Inferior parietal cortex (tissue), 1 donor: ENCODE results near the gene HINT2.

ENCODE experiments used
- DNase-seq: peaks from one replicate; pipeline ENCODE4 v3.0.0-alpha.2; 2016; ENCODE audit errors: extremely low spot score

The HINT2 gene

DNA sequence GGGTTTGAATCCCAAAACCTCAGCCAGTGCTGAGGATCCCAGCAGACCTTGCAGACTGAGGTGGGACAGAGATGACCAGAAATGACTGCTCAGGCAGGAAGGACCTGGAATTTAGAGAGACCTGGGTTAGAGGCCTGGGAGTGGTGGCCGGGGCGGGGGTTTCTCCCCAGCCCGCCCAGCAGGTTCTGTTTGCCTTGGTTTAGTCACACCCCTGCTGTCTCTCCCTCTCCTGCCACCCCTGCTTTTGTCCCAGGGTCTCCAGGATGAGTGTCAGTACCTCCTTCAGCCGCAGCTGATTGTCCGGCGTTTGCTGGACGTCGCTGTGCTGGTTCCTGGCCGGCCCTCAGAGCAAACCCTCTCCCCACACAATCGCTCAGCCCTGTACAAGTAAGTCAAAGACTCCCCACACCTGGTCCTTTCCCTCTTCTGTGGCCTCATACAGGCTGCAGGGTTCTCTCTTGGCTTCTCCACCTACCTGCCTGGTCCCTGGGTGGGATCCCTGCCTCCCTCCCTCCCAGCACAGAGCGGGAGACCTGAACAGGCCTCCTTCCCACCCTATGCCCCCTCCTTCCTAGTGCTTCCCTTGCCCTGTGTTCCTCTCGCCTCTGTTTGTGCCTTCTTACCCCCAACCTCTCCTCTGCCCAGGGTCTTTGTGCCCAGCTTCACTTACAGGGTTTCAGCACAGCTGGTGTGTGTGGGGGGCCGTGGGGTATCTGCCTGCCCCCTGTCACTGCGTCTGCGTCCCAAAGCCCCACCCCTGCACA is 26.2 kb upstream of the HINT2 start:
- DNase-seq = no peak

DNA sequence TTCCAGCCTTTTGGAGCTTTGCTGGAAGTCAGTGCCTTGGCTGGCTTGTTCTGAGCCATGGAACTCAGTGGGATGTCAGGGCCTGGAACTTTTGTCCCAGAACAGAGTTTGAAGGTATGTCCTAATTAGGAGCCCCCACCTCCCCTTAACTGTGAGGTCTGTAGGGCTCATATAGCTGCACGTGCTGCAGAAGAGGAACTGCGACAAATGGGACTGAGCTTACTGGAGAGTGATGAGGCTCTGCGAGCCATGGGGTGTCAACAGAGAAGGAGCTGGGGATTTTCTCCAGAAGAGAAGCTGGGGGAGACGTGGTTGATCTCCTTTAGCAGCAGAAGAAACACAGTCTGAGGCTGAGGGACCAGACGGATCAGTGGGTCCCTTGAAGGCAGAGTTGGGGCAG is 25.1 kb upstream of the HINT2 start:
- no peak for DNase-seq

DNA sequence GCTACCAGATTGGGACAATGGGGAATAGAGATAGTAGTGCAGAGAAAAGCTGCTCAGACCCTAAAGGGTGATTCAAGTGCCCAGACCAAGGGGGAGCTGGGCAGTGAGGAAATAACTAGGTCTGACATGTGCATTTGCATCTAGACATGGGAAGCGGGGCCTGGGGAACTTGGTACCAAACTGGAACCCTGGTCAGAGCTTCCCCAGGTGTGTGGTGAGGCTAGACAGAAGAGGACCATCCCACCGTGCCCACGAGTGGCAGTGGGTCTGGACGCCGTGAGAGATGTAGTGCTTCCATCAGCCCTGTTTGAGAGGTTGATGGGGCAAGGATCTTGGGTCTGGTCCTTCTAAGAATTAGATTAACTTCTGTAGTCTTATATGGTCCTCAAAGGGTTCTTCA is 21.8 kb upstream of the HINT2 start:
- DNase-seq = no peak

DNA sequence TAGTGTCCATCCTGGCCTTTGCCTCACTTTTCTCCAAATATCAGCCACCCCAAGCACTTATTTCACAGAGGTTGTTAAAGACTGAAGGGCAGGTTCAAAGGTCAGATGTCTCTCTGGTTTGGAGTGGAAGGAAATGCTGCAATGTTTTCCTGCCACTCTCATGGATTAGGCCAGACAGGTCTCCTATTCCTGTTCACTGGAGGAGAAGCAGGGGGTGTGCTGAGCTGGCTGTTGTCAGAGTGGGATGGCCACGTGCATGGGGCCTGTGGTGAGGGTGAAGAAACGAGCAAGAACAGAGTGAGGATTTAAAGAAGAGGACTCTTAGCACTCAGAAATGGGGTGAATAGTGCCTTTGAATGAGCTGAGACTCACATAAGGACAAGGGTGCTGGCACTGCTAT is 20.9 kb upstream of the HINT2 start:
- DNase-seq = no peak

DNA sequence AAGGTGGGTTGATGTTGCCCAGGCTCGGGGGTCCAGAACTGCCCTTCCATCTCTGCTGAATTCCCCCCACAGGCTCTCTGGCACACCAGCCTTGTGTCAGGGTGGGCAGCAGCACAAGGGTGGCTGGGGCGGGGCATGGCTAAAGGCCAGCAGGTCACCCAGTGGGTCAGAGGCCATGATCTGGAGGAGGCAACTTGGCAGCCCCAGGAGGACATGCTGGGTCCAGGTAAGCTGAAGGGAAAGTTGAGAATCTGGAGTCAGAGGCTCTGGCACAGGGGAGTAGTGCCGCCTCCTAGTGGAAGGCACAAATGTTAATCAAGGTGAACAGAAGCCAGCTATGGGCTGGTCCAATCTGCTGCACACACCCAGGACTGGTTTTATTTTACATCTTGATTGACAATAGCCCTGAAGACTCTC is 20.4 kb upstream of the HINT2 start:
- DNase-seq = no peak

DNA sequence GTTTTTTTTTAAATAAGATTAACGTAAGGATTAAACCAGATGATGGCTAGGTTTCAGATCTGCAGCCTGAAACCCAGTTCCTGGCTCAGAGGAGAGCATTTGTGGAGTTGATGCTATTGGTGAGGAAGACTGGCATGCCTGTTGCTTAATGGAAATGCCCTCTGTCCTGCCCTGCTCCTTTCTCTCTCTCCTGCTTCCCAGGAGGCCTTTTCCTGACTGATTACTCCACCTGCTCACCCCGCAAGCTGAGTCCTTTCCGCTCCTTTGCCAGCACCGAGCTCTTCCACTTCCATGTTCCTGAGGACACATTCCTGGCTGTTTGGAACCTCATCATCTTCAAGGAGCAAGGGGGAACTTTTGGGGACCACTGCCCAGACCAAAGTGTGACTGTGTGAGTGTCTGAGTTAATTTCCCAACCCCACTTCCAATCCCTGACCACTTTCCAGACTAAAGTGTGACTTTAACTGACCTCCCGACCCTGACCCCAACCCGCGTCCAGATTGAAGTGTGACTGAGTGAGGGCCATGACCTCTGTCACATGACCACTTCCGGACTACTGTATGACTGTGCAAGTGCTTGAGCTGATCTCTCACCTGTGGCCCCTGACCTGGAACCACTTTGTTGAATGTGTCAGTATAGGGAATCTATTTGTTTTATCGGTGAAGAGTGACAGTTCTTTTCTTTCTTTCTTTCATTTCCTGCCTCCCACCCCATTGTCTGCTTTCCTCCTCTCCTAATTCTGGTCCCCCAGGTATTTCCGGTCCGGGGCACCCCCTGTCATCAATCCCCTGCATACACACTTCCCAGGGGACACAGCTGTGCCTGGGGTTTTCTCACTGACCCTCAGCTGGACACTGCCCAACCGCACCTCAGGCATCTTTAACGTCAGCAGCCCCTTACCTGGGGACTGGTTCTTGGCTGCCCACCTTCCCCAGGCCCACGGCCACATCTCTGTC is 19.7 kb upstream of the HINT2 start:
- DNase-seq = no peak

DNA sequence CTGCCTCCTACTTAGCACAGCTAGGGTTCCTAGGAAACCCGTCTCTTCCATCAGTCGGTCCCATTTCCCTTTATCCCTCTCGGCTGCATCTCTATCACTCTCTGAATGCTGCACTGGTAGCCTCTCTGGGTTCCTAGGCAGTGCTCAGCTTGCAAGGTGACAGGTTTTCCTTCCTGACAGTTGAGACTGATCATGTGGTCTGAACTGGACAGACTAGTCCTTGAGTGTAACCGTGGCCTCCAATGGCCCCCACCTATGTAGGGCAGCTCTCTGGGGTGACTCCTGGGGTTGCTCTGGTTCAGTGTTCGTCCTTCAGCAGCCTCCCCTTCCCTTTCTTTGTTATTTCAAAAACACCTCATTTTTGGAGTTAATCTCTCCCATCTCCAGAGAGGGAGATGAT is 18.0 kb upstream of the HINT2 start:
- no peak for DNase-seq

DNA sequence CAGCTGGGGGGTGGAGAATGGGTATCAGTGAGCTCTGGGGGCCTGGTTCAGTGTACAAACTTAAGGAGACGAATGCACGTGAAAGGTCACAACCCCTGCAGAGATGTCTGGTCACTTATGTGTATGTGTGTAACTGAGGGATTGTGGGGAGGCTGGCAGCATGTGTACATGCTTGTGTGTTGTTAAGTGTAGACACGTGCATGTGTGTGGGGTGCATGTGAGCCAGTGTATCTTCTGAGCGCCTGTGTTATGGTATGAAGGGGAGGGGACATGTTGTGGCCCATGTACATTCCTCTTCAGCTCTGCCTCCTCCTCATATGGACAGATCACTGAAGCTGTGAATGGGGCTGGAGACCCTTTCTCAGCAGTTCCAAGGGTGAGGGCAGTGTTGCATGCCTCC is 16.2 kb upstream of the HINT2 start:
- DNase-seq = no peak

DNA sequence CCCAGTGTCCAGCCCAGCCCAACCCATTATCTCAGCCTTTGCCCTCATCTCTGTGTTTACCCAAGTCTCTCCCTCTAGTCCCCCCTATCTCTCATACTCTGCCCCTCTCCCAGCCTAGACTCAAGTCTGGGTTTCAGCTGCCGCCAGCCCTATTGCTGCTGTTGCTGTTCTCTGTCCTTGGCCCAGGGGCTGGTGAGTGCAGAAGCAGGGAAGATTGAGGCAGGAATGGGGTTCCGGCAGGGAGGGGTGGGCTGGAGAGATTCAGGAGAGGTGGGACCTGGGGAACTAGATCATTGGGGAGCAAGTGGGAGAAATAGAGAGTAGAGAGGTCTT is 14.9 kb upstream of the HINT2 start:
- no peak for DNase-seq

DNA sequence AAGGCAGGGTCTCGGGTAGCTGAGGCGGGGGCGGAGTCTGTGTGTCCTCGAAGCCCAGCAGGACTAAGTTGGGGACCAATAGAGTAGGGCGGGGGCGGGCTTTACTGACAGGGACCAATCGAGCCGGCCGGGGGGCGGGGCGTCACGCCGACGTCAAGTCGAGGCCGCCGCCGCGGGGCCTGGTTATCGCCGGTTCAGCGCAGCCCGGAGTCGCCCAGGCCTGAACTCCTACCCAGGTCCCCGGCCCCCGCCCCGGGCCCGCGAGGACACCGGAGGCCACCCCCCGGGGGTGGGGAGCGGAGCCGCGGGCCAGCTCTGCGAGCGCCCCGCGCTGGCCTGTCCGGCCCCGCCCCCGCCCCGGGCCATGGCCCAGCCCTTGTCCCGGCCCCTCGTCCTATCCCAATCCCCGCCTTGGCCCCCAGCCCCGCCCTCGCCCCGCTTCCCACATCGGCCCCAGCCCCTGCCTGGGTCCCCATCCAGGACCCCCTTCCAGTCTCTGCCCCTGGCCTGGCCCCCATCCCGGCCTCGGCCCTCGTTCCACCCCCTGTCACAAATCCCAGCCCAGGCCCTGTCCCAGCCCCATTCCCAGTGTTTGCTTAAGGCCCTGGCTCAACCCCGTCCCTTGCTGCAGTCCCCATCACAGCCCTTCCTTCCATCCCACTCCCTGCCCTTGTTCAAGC is 14.4 kb upstream of the HINT2 start, which contains the start of gene TMEM8B:
Gene TMEM8B, plus strand, starts transcription at position 145 of the 680 bp plus-strand sequence. Its CDS starts 220 bp downstream, at position 365.
- DNase-seq = peak; percentile 73

DNA sequence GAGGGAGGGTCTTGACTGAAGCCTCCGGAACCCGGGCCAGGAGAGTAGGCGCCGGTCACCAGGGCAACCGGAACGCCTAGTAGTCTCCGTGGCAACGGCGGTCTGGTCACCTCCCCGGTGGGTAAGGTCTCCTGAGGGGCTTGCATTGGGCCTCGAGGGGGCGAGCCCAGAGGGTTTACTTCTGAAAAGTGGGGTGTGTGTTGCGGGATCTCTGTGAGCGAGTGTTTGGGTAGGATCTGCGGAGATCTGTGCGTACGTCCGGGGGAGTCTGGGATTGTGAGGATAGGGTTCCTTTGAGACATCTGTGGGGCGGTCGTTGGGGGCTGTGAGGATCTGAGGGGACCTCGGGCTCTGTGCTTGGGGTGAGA is 13.9 kb upstream of the HINT2 start, which contains the start of gene FAM221B:
Gene FAM221B, minus strand, starts transcription at position 17 of the 368 bp plus-strand sequence. CDS start 2,571 bp downstream, outside the sequence.
- DNase-seq = no peak

DNA sequence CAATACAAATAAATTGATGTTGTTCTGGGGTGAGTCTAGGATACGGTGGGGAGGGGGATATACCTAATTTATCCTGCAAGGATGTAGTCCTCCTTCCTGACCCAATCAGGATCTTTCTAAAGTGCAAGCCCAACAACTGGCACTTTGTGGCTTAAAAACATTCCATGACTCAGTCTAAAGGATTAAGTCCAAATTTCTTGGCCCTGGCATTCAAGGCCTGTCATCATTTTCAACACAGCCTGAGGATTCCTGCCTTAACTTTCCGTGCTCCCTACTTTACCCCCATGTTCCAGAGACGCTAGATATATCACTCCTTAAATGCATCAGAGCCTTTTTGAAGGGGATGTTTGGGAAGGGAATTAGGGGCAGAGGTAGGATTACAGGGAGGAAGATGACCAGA is 12.6 kb upstream of the HINT2 start:
- DNase-seq = no peak

DNA sequence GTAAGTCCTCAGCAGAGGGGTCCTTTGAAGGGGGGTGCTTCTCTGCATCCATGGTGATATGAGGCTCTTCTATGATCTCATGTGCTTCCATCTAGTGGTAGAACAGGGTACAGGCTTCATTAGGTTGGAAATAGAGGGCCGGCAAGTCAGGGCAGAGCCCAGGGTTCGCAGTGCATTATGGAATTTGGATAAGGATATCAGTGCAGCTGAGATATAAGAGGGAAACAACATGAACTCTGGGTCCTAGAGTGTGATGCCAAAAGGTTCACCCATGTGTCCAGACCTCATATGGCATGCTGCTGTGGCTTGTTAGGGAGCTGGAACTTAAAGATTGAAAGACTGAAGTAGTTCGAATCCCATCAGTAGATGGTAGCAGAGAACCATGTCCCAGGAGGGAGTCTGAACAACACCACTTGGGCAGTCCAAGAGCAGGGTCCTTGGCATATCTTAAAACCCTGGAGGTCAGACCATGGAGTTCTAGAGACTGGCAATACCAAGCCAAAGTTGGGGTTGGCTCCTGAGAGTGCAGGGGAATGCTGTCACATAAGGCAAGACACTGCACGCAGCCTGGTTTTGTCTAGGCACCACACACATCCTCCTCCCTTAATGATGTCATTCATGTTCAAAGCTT is 11.3 kb upstream of the HINT2 start:
- DNase-seq = peak; percentile 71

DNA sequence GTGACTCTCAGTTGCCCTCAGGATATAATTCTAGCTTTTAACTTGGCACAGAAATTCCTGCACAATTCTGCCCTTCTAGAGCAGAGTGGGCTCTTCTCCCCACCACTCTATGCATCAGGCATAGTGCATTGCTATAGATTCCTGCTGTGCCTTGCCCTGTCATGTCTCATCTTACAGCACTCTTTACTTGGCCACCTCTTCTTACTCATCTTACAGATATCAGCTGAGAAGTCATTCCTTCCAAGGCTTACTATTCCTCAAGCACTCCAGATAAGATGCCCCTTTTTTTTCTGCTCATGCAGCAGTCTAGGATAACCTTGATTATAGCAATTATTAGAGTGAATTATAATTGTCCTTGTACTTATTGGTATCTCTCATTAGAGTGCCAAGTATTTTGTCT is 8.1 kb upstream of the HINT2 start:
- no peak for DNase-seq

DNA sequence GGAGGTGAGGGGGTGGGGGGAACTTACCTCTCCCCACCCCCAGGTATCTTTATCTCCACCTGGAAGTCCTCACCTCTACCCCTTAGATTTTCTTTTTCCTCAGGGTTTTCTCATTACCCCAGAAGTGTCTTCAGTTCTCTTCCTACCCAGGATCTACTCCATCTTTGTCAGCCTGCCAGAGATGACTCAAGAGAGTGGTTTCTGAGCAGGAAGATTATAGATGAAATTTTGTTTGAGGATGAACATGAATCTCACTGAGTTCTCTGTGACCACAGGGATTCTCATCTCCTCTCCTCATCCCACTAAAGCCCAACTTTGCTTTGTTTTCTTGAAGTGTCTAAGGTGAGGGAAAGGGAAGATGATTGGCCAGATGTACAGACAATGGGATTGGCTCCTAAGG is 5.2 kb upstream of the HINT2 start:
- no peak for DNase-seq

DNA sequence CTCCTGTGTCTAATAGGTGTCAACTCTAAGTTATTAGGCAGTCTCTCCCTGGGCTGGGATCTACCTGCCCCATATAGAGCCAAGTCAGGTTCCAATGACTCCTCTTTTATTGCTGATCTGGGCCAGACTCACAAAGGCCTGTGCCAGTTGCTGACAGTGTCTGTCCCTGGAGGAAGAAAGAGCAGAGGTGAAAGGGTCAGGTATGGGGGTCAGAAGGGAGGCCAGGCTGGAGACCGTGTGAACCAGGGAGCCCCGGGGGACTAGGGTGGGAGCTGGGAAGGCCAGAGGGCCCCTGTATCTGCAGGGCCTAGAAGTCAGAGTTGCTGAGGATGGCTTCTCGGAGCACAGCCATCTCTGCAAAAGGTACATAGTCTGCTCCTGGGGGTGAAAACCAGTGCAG is 3.5 kb upstream of the HINT2 start:
- no peak for DNase-seq

DNA sequence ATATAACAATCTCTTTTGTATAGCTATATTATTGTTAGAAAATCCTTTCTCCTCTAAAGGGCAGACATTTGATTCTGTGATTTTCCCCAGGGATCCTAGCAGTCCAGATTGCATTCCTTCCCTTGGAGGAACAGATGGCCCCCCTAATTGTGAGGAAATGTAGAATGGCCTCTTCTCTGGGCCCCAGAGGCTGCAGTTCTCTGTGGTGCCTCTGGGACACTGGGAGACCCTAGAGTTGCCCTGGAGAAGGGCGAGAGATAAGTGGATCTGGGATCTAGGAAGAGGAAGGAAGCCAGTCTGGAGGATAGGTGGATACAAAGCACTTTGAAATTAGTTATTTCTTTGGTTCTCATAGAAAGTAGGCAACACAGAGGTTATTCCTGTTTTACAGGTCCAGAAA is 1.9 kb upstream of the HINT2 start:
- no peak for DNase-seq

DNA sequence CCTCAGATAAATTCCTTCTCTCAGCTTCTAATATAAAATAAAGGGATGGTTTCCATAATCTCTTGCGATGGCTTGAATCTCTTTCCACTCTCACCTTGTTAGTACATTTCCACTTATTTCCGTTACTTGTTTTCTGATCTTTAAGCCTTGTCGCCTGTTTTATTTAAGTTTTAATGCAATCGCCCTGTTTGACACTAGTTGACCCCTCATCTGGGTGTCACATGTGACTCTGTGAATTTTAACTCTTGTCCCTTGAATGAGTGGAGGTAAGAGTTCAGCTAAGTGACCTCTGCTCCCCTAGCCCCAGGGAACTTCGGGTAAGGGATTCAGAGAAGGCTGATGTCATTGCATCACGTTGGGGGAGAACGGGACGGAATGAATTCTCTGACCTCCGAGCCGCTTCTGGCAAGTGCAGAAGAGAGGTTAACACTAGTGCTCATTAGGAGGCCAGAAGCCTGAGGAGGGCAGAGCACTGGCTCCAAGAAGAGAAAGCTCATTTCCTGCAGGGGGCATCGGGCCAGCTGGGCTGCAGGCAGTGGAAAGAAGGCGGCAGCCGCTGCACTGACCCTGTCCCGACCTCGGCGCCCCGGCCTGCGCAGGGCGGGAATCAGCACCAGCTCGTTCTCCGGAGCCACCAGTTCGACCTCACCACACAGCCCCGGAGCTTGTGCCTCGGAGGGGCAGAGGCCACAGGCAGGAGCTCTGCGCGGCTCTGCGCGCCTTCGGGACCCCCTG is 569 bp downstream of the HINT2 start:
- DNase-seq = peak; percentile 49

DNA sequence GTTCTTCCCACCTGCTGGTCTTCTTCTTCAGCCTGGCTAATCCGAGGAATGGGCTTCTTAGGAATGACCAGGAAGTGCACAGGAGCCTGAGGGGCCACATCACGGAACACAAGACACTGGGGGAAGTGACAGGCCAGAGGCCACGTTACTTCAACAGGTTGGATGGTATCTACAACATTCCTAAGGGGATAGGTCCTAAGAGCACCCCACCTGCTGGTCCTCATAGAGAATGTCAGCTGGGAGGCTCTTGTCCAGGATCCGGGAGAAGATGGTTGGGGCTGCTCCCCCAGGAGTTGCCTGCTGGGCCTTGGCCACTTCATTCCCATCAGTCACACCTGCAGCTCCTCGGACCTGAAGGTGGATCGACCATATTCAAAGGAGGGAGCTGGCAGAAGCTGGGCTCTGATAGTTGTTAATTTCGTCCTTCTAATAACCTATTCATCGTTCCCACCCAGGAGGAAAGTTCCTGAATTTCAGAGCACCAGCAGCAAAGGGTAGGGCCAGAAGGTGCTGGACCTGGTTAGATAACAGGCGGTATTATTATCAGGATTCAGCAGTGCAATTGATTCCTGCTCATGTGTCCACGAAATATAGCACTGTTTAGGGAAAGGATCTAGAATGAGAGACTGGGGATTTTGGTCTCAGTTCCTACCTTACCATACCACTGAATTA is 1.3 kb downstream of the HINT2 start:
- DNase-seq = no peak

DNA sequence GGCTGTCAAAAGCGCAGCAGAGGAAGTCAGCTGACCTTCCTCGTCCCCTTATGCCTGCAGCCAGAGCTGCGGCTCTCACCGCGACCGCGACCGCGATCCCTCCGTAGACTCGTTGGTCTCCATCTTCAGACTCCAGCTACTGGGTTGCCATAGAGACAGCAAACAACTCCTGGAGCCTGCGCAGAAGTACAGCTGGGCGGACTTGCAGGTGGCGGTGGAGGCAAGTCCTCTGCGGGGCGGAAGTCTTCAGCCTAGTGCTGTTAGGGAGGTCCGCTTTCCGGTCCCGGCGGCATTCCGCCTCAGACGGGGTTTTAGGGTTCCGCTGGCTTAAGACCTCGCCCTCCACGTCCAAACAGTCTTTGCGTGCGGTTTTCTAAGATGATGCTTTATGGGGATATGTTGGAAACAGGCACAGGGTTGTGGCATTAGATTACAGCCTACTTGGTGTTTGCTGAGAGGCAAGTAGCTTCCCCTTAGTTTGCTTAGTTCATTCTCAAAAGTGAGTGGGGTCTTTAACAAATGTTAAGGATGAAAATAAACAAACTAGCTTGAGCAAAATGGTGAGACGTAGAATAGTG is 2.7 kb downstream of the HINT2 start, which contains the start of gene SPAG8:
Gene SPAG8, minus strand, starts transcription at position 238 of the 578 bp plus-strand sequence. Its CDS starts 115 bp downstream, at position 123.
- DNase-seq = peak; percentile 95
